Liver (tissue), 3 donors: ENCODE measurements around the gene GLIS1.

Source experiments
- ATF3 ChIP-seq: IDR thresholded peaks from 2 replicates; pipeline ENCODE4 v1.6.1; 2016; ENCODE audit warnings: antibody characterized with exemption
- TAF1 ChIP-seq: conservative IDR thresholded peaks from 2 replicates; pipeline ENCODE4 v1.6.1; 2016; ENCODE audit warnings: antibody characterized with exemption, mild to moderate bottlenecking
- TF ChIP-seq, protein P1 (sequence below): fragments of 150-350 bp; IDR thresholded peaks from 2 replicates; pipeline ENCODE4 v1.5.1; 2017; ENCODE audit warnings: improper control_type of control experiment, low read depth, low read length; ENCODE audit not compliant: missing input control
- donor health status: healthy.
- donor health status: healthy.

GRCh38 chr1:53589043-53589887 lies 149.7 kb downstream of the GLIS1 start:
- TF ChIP-seq TAF1 (no peak), ATF3 (no peak)
- TF ChIP-seq, protein P1, sequence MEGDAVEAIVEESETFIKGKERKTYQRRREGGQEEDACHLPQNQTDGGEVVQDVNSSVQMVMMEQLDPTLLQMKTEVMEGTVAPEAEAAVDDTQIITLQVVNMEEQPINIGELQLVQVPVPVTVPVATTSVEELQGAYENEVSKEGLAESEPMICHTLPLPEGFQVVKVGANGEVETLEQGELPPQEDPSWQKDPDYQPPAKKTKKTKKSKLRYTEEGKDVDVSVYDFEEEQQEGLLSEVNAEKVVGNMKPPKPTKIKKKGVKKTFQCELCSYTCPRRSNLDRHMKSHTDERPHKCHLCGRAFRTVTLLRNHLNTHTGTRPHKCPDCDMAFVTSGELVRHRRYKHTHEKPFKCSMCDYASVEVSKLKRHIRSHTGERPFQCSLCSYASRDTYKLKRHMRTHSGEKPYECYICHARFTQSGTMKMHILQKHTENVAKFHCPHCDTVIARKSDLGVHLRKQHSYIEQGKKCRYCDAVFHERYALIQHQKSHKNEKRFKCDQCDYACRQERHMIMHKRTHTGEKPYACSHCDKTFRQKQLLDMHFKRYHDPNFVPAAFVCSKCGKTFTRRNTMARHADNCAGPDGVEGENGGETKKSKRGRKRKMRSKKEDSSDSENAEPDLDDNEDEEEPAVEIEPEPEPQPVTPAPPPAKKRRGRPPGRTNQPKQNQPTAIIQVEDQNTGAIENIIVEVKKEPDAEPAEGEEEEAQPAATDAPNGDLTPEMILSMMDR: no peak
